GM18861 (cell line): ENCODE results near the gene FLNB.

Experiments used
- ATAC-seq: cut with Tn5 transposase; IDR thresholded peaks from one replicate; pipeline ENCODE4 v1.9.1; 2021; ENCODE audit not compliant: unreplicated experiment

Gene FLNB

DNA sequence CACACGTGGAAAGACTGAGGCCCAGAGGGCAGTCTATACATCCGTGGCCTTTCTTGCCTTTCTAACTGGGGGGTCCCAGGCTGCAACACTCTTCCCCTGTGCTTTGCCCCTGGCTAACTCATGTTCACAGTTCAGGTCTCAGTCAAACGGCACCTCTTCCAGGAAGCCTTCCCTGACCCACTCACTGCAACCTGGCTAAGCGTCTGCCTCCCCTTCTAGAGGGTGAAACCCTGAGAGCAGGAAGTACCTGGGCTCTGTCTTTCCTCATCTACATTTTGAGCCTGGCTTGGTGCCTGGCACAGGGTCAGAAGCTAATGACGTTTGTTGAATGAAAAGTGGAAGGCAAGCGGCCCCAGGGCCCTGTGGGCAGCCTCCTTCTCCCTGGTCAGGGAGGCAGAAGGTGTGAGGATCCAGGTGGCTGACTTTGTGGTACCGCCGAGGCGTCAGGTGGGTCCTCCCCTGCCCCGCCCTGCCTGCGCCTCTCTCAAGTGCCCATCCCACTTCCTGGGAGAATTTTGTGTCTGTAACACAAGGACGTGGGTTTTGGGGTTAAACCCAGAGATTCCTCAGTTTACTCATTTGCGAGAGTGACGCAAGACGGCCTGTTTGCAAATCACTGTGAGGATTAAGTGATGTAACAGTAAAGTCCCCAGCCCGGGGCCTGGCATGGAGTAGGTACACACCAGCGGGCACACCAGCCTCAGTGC, 170.5 kb downstream of the FLNB start:
- no peak for ATAC-seq

DNA sequence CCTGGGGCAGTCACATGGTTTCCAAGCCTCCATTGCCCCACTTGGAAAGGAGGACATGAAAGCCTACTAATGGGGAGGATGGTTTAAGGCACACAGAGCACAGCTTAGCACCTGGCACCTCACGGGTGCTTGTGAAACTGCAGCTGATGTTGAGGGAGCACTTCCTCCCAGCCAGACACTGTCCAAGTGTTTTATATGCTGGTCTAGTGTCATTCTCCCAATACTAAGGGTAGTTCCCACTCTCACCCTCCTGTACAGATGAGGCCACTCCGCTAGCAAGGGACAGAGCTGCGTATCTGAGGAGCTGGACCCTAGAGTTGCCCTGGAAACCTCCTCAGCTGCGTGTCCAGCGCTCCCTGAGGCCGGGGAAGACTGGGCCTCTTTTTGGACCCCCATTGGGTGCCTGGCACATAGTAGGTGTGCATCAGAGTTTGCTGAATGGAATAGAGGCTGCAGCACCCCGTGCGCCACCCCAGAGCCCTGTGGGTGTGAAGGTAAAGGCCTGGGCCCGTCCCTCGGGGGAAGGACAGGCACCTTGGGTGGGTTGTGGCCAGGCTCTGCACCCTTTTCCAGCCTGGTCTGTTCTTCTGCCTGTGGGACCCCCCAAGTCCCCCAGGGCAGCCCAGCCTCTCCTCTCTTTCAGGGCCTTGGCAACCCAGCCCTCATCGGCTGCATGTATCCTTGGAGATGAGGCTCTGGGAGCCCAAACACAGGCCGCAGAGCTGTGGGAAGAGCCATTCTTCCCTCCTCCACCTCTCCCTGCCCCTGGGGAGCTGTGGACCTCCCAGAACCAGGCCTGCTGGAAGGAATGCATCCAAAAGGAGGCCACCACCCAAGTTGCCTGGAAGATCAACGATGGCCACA, 171.2 kb downstream of the FLNB start:
- no peak for ATAC-seq

DNA sequence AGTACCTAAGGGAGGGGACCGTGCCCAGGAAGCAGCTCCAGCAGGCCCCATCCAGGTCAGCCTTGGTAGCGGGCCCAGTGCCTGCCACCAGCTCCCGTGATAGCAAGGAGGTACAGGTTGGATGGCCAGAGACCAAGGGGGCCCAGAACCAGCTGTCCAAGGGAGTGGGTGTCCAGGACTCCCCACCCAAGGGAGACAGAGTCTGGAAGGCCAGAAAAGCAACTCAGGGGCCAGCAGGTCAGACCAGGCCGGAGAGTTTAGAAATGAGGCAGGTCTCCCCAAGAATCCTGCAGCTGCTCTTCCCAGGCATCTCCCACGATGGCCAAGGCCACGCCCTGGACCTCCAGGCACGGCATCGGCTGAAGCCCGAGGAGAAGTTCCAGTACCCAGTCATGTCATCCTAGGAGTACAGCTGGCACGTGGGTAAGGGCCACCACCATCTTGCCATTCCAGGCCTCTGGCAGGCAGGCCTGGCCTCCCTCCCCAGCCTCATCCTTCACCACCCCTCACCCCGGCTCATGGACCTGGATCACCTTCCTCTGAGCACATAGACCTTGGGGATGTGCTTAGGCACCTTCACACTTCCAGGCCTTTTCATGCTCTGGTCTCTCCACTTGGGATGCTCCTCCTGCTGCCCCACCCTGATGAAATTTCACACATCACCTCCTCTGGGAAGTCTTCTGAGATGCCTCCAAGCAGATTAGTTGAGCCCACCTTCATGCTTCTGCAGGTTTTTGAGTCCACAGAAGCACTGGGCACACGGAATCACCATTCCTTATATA, 172.1 kb downstream of the FLNB start:
- ATAC-seq = no peak

DNA sequence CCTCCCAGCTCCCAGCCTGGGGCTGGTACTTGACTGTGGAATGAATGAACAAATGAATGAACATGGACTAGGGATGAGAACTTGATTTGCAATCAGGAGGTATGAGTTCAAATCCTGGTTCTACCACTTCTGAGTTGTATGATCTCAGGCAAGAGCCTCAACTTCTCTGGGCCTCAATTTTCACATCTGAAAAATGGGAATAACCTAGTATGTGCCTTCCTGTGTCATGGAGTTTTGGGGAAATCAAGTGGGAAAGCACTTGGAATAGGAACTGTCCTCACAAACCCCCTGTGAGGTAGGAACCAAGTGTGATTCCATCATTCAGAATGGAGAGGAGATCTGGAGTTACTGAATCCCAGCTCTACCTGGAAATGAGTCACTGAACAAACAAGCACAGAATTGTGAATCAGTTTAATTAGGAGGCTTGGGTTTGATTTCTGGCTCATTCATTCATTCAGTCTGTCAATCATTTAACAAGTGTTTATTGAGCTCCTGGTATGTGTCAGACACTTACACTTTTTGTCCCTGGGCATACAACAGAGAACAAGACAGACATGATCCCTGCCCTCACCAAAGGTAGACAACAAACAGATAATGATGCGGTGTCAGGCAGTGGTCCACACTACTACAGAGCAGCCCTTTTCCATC, 172.8 kb downstream of the FLNB start:
- no peak for ATAC-seq

DNA sequence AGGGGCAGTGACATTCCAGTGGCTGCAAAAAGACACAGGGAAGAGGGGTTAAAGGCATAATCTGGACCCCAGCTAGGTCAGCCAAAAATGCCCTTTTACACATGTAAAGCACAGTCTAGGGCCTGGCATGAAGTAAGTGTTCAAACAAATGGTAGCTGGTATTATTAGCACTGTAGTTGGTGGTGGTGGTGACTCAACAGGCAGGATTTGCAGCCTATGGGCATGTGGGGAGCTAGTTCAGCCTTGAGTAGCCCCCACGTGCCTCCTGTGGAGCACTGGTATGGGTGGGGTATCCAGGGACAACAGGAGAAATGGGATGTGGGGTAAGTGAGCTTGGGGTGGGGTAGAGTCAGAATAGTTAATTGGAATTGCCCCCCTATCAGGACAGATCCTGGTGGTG, 175.0 kb downstream of the FLNB start:
- ATAC-seq = no peak

DNA sequence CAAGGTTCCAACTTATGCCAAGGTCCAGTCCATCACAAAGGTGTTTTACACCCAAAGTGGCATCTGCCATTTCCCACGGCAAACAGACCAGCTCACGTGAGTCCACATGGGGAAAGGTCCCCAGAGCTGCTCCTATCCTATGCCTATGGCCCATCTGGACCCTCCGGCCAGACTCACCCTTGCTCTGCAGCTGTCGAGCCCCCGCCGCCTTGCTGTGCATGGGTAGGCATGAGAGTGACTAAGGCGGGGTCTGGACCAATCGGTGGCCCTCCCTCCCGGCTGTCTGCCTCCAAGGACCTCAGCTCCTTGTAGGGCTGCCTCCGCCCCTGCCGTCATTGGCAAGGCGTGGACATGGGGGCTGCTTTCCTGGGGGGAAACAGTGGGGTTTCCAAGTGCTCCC, 175.7 kb downstream of the FLNB start:
- no peak for ATAC-seq

DNA sequence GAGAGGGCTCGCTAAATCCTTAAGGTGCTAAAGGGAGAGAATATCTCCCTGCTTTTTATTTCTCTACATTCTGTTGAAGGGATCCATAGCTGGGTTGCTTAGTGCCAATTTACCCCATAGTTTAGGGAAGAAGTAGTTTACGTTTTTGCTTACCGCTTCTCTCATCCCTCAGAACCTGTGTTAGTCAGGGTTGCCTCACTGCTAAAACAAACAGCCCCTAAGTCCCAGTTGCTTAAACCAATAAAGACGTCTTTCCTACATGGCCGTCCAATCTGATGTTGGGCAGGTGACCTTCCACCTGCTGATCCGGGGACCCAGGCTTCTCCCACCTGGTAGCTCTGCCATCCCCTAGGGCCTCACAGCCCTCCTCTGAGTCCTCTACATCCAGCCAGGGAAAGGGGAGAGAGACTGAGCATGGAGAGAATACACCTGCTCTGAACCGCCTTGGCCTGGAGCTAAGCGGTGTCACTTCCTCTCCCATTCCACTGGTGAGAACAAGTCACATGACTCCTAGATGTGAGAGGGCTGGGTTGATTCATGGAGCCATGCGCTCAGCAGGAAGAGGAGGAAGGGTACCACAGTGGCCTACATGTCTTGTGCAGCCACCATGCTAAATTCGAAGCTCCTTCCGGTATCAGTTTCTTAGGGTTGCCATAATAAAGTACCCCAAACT, 176.2 kb downstream of the FLNB start:
- no peak for ATAC-seq

DNA sequence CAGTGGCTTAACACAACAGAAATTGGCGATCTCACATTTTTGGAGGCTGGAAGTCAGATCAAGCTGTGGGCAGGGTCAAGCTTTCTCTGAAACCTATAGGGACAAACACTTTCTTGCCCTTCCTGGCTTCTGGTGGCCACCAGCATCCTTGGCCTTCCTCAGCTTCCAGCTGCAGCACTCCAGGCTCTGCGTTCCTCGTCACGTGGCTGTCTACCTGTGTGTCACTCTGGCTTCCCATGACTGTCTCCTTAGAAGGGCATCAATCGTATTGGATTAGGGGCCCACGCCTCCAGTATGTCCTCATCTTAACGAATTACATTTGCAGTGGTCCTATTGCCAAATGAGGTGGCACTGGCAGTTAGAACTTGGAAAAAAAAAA, 176.7 kb downstream of the FLNB start:
- no peak for ATAC-seq

DNA sequence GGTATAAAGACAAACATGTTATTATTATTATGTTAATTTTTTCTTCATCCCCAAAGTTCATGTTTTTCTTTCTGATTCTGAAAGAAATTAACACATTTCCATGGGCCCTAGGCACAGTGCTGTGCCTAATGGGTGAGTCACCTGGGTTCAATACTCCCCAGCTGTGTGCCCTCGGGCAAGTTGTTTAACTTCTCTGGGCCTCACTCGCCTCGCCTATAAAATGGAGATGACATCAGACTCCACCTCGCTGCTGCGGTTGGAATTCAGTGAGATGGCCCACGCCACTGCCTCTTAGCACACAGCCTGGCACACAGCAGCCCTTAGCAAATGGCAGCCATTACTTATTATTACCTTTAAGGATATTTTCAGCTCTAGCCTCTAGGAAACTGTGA, 179.9 kb downstream of the FLNB start:
- ATAC-seq = no peak

DNA sequence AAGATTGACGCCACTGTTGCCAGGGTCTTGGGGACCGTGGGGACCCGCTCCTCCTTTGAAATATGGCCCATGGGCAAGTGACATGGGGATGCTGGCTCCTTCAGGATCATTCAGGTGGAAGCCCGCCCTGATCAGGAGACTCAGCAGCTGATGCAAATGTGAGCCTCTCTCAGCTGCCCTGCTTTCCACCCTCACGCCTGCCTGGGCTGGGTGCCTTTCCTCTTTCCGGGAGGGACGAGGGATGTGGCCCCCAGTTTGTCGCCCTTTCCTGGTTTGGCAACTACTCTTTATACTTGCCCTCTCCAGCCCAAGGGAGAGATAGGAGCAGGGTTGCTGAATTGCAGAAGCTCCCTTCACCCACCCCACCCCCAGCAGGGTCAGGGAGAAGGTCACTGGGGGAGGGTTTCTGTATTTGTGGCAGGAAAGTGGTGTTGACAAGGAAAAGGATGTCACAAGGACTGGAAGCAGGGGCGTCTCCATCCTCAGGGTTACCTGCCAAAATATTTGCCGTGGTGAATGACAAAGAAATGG, 180.8 kb downstream of the FLNB start:
- ATAC-seq = no peak

DNA sequence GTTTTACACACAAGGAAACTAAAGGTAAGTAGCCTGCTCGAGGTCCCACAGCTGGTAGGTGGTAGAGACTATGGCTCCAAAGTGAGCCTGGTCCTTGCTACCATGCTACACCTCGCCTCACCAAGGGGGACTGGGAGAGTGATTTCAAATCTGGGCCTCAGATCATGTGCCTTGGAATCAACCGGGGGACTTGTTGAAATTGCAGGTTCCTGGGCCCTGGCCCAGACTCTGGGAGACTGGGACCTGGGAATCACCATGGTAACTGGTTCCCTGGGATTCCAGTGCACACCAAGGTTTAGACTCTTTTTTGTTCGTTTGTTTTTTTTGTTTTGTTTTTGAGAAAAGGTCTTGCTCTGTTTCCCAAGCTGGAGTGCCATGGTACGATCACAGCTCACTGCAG, 181.5 kb downstream of the FLNB start:
- no peak for ATAC-seq

DNA sequence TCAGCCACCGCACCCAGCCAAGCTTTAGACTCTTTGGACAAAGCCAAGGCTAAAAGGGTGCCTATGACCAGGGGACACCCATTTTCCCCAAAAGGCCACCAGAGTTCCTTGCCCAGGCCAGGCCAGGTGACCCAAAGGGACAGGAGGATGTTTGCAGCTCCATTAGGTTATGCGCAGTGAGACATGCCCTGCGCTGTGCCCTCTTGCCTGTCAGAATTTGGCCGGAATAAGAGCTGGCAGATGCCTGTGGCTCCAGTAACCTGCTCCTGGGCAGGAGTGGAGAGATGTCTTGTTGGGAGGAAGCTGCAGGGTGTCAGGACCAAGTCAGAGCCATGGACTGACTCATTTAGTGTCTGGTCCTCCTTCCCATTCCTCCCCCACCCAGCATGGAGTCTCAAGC, 182.1 kb downstream of the FLNB start:
- ATAC-seq = no peak

DNA sequence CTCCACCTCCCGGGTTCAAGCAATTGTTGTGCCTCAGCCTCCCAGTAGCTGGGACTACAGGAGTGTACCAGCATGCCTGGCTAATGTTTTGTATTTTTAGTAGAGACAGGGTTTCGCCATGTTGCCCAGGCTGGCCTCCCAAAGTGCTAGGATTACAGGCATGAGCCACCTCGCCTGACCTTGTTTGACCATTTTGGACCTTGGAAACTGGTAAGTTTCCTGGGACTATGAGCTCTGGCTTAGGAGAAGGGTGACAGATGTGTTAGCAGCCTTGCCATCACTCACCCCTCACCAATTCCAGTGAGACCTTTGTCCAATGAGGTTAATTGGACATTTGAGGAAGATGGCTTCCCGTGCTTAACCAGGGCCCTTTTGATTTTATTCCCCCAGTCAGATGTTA, 182.7 kb downstream of the FLNB start:
- no peak for ATAC-seq

DNA sequence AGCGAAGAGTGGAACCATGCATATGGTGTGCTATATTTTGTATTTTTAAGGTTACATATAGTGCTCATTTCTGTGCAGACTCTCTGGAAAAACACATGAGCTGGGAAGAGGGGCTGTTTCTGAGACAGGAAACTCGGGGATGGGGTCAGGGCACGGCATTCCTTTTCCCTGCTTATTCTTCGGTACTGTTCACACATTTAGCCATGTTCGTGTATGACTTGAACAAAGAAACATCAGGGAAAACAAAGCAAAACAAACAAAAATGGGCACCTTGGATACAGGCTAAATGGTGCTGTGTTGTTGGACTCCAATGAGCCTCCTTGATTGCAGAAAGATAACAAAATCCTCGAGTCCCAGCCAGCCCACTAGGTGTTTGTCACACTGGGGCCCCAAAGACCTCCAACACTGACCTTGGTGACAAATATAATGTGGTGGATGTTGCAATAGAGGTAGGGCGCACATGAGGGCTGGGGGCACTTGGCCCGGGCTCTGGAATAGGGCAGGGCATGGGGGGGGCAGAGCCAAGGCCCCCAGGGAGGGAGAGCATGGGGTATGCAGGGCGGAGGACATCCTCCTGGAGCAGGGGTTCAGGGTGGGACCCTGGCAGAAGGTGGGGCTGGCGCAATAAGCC, 183.3 kb downstream of the FLNB start:
- ATAC-seq = no peak

DNA sequence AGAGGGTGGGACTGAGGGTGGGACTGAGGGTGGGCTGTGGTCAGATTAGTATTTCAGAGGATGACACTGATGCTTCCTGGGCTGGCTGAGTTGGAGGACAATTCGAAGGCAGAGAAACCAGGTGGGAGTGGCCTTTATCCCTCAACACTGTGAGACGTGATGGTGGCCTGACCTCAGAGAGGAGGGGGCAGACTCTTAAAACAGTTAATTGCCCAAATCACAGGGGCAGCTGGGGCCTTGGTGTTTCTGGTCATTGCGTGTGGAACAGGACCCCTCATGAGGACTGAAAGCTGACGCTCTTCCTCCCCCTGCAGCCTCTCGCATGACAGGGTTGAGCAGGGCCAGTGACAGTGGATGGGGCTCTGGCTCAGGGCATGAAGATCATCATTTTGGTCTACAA, 183.8 kb downstream of the FLNB start:
- no peak for ATAC-seq

DNA sequence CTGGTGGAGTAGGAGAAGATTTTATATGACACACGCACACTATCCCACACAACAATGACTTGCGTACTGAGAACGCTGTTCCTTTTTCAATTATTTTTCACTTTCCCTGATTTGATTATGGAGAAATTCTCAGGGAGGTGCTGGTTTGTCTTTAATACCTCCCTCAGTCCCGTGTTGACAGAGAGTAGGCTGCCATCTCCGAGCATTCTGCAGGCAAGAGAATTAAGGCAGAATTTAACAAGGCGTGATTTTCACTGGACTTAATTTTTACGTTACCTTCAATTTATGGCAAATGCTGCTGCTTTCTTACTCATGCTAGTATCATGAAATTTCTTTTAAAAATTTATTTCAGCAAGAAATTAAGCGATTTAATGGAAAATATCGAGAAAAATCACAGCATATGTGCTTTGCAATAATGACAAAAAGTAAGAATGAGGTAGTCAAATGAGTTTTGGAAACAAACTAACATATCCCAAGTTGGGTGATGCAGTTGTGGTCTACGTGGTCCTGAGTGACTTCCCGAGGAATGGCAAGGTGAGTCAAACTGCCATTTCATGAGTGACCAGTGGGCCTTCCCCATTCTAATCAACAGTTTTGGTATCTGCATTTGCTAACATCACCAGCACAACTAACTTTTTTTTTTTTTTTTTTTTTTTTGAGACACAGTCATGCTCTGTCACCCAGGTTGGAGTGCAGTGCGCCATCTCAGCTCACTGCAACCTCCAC, 185.6 kb downstream of the FLNB start:
- ATAC-seq = no peak

DNA sequence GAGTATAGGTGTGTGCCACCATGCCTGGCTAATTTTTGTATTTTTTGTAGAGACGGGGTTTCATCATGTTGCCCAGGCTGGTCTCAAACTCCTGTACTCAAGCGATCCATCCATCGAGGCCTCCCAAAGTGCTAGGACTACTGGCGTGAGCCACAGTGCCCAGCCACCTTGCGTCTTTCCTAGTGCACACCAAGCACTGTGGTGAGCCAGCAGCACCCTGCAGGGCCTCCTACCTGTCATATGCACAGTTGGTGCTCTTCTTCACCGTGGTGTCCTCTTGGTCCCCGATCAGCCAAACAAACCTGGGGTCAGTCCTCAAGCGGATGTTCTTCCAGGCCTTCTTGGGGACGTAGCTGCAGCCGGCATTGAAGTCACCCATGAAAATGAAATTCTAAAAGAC, 189.4 kb downstream of the FLNB start:
- no peak for ATAC-seq

DNA sequence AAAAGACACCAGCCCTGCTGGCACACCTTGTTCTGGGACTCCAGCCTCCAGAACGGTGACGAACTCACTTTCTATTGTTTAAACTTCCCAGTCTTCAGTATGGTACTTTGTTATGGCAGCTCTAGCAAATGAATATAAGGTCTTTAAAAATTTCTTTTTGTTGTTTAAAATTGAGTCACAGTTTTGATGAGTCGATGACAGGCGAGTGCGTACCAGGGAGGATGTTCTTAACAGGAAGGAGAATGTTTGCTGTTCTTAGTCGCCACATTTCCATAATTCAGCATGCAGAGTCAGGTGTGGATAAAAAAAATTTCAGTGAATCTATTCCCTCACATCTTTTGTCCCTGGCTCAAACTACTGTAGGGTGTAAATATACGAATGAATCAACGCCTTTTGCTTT, 190.1 kb downstream of the FLNB start:
- ATAC-seq = no peak

DNA sequence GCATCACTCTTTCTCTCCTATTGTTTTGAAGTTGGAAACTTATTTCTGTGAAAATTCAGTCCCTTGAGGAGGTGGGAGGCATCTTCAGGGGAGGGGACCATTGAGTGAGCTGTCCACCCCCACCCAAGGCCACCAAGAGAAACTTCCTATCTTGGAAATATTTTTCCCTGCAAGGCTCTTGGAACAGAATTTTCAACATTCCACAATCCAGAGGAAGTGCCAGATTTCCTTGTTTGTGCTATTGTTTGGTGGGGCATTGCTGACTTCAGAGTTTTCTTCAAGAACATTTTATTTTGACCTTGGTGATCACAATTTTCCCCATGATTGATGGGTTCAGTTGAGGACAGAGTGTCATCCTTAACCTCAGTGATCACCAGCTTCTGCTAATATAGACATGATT, 190.6 kb downstream of the FLNB start:
- ATAC-seq = no peak
